Measurements from ENCODE around the gene SRSF10. TPM values are rescaled to one million over a fixed set of nuclear protein-coding genes. Genes with fewer than 3 reads are reported as not detected.
"Not testable (repeated sequence)": the region's sequence is repeated elsewhere in the genome, so short reads cannot be mapped to it uniquely, and the experiment has no call there.

Gene SRSF10
- polyA plus RNA-seq, 1 donor, result 113 TPM

DNA sequence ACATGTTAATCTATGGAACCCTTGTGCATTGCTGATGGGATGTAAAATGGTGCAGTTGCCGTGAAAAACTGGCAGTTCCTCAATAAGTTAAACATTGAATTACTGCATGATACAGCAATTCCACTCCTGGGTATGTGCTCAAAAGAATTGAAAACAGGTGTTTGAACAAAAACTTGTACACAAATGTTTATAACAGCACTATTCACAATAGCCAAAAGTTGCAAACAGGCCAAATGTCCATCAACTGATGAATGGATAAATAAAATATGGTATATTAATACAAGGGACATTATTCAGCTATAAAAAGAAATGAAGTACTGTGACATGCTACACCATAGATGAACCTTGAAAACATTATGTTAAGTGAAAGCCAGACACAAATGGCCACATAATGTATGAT, 17.7 kb upstream of the SRSF10 start:
- no peak for DNase-seq

DNA sequence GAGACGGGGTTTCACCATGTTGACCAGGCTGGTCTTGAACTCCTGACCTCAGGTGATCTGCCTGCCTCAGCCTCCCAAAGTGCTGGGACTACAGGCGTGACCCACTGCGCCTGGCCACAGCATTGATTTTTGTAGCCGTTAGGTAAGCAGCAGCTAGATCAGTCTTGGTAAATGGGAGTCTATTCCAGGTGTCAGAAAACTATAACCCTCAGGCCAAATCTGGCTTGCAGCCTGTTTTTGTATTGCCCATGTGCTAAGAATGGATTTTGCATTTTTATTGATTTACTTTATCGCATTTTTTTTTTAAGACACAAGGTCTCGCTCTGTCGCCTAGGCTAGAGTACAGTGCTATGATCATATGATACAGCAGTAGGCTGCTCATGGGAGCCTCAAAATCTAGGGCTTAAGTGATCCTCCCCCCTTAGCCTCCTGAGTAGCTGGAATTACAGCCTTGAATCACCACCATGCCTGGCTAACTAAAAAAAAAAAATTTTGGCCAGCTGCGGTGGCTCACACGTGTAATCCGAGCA, 16.6 kb upstream of the SRSF10 start:
- no peak for DNase-seq

DNA sequence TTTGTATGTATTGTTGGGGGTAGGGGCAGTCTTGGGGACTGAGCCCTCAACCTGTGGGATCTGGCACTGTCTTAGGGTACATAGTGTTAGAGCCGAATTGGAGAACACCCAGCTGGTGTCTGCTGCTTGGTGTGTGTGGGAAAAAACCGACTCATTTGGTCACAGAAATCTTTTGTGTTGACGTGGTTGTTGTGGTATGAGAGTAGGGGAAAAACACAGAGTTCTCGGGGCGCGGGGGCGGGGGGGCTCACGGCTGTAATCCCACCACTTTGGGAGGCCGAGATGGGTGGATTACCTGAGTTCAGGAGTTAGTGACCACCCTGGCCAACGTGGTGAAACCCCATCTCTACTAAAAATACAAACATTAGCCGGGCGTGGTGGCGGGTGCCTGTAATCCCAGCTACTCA, 15.3 kb upstream of the SRSF10 start:
- DNase-seq, result no peak

DNA sequence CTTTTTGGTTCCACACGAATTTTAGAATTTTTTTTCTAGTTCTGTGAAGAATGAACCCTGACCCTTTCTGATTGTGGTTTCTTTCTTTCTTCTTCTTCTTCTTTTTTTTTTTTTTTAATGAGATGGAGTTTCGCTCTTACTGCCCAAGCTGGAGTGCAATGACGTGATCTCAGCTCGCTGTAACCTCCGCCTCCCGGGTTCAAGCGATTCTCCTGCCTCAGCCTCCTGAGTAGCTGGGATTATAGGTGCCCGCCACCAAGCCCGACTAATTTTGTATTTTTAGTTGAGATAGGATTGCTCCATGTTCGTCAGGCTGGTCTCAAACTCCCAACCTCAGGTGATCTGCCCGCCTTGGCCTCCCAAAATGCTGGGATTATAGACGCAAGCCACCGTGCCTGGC, 11.9 kb upstream of the SRSF10 start:
- DNase-seq, result not testable (repeated sequence)

DNA sequence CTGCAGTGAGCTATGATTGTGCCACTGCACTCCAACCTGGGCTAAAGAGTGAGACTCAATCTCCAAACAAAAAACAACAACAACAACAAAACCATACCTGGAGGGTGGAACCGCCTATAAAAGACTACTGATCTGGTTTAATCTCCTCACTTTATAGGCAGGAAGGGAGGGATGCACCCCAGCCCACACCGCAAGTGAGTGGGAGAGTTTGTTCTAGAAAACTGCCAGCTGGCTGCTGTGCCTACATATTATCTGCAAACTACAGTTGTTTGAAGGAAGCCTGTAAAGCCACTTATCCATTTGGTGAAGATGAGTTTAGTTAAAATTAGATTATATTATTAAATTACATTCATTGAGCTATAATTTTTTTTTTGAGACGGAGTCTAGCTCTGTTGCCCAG, 9.1 kb upstream of the SRSF10 start:
- no peak for DNase-seq

DNA sequence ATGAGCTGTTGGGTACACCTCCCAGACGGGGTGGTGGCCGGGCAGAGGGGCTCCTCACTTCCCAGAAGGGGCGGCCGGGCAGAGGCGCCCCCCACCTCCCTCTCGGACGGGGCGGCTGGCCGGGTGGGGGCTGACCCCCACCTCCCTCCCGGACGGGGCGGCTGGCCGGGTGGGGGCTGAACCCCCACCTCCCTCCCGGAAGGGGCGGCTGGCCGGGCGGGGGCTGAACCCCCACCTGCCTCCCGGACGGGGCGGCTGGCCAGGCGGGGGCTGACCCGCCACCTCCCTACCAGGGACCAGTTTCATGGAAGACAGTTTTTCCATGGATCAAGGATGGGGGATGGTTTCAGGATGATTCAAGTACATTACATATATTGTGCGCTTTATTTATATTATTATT, 6.9 kb upstream of the SRSF10 start:
- not testable (repeated sequence) for DNase-seq

DNA sequence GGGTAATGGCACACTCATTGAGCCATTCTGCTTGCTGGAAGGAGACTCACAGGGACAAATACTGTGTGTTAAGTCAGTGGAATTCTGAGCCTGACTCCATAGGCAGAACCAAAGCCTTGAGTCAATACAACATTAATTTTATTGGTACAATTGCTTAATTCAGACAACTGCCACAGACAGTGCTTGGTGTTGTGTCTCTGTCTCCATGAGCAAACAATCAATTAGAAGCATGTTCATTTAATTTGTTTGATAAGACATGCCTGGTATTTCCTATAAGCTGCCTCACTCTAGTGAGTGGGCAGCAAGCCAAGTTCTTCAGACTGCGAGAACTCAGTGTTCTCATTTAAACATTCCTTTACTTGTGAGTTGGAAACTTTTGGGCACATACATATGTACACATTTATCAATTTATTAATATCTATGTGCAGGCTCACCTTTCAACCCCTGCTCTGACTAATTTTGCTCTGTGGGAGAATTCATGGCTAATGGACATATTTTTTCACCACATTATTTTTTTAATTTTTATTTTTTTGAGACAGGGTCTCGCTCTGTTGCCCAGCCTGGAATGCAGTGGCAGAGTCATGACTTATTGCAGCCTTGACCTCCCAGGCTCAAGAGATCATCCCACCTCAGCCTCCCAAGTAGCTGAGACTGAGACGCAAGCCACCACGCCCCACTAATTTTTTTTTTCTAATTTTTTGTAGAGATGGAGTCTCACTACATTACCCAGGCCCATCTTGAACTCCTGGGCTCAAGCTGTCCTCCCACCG, 4.5 kb upstream of the SRSF10 start:
- no peak for DNase-seq

DNA sequence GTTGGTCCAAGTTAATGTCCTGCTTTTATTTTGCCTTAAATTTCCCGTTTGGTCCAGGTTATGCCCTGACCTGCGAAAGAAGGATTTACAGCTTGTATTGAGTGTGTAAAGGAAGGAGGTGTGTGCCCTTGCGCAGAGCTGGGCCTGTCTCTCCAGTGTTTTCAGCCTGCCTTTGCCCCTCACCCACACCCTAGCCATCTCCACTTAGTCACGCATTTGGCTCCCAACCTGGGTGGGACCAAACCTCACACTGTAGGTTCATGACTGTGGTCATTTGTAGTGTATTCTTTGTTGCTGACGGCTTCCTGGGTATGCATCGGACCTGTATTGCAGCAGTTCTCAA, 572 bp upstream of the SRSF10 start:
- no peak for DNase-seq

DNA sequence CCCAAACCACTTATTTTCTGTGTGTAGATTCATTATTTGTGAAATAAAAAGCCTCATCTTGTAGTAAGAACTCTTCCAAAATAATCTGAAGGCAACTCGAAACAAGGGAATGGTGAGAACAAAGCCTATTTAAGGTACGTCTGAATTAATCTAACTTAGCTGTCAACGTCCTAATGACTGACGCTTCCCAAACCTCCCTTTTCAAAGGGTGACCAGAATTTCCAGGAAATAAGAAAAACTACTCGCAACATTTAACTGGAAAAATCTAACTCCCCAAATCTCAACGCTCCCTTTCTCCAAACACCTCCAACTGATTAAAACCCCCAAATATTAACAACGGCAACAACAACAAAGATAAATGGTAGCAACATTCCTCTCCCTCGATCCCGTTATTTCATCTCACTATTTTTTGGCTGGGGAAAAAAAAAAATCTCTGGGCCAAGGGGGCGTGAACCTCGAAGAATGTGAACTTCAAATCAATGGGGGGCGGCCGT, 693 bp downstream of the SRSF10 start:
- DNase-seq, result no peak

DNA sequence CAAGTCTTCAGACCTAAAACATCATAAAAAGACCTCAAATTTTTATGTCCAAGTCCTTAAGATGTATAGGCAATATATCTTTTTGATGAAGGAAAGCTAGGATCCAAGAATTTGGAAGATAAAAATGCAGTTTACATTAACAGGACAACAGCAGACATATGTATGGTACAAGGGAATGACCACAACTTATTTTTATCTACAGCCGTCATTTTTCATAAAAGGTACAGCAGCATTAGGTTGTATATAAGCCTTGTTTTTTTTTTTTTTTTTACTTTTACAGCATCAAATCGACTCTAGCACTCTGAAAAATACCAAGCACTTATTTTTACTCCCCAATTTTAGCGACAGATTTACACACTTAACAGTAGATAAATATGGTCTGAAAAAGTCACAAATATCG, 1.3 kb downstream of the SRSF10 start:
- DNase-seq, result no peak

DNA sequence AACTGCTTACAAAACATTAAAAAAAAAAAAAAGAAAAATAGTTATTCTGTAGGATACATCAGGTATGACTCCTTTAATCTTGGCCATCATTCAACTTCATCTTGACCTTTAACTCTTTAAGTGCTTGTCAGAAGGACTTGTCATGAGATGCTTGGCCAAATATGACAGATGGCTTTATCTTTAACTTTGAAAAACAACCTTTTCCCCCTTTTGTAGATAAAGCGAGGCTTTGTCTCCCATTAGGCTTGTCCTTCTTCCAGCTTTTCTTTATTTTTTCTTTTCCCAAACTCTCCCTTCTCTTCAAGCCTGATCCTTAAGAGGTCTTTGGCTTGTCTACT, 2.3 kb downstream of the SRSF10 start:
- DNase-seq, result no peak

DNA sequence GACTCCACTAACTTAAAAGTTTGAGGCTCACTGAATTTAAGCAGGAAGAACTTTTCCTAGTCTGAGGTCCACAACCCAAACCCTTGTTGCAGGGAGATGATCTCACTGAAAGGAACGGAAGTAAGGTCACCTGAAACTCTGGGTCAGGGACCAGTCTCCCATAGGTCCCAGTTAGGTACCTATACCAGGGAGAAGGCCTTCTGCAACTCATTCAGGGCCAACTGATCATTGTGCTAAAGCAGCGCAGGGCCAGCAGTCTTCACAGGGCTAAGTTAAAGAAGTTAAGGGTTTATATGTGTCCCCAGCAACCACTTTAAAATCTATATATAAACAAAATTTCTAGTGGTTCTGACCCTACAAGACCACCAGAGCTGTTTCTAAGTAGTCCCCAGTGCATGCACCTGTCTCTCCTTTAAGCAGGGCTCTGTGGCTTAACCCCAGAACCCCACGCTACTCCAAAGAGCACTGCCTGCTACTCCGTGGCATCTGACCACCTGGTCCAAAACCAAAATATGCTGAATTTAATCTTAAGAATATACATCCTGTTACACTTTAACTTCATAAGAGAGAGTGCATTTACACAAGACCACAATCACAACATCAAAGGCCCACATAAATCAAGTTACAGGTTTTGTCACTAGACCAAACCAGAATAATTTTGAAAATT, 2.8 kb downstream of the SRSF10 start:
- DNase-seq, result no peak

DNA sequence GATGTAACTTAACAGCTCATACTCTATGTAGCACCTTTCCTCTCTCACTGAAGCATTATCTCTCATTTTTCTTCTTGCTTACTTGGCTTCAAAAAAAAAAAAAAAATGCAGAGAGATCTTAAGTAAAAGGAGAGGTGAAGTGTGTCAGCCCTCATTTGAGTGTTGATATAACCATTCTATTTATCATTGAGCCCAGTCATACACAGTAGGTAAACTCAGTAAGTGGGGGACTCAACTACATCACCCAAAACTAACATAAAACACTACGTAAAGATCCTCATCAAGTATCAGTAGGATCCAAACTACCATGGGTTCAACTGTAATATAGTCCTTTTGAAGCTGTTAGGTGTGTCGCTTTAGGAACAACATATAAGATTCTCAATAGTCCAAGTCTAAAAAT, 12.3 kb downstream of the SRSF10 start:
- DNase-seq, result no peak

DNA sequence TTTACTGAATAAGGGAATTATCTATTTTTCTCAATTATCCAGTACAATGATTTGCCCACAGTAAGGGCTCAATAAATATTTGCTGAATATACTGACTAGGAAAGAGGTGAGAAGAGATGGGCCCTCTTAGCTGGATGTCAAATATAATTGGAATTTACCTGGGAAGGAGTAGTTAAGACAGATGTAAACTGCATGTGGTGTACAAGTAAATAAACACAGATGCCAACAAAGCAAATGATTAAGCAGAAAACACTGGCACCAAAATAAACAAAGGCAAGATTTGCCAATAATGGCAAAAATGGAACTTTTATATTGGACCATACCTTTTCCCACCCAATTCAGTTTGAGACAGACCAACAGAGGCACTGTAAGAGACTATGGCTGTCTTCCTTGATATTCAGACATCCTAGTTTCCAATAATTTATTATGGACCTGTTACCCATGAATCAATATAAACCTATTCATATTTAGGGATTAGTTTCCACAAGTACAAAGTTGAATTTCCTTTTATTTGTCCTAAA, 13.1 kb downstream of the SRSF10 start:
- DNase-seq, result no peak

DNA sequence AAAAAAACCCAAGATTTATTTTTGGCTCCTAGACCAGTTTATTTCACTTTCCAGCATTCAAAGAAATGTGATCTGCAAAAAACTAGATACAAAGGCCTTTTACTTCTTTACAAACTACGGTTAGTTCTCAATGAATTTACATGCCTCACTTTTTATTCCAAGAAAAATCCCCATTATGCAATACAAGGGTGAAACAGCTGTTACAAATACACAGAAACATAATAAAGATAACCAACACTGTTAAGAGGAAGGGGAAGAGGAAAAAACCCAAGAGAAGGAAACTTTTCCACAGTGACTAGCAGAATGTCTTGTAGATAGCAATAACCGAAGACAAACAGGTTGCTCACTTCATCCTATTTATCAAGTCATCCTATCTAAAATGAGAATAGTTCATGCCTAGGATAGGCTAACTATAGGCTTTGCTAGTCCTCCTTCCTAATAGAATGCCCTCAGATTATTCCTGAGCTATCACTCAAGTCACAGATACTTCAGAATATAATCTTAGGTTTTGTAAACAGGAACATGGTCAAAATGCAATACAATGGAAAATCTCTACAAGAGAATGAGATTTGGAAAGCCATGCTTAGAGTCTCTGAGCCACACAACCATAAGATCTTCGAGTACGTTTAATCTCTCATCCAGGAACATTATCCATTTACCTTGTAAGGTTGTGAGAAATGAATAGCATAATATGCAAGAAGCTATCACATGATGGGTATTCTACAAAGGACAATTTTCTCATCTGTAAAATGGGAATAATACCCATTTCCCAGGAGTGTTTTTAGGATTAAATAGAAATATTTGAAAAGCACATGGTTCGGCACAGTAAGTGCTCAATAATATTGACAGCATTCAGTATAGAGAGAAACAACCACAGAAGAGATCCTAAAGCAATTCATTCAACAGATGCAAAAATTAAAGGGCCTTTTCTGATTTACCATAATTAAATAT, 15.1 kb downstream of the SRSF10 start:
- no peak for DNase-seq

DNA sequence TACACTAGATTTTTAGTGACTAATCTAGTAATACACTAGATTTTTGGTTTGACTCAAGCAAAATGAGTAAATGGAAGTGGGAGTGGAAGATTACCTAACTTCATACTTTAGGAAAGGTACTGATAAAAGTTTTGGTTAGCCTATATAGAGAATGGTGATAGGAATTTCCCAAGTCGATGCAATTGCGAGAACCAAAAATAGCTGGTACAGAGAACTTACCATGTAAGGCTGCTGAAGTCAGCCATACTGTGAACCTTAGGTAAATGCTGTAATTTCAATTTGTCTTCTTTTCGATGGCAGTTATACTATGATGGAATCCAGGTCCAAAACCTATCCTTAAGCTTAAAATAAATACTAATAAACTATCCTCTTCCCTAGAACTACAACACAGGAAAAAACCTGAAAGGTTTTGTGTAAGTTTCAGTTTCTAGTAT, 15.9 kb downstream of the SRSF10 start:
- DNase-seq, result no peak

DNA sequence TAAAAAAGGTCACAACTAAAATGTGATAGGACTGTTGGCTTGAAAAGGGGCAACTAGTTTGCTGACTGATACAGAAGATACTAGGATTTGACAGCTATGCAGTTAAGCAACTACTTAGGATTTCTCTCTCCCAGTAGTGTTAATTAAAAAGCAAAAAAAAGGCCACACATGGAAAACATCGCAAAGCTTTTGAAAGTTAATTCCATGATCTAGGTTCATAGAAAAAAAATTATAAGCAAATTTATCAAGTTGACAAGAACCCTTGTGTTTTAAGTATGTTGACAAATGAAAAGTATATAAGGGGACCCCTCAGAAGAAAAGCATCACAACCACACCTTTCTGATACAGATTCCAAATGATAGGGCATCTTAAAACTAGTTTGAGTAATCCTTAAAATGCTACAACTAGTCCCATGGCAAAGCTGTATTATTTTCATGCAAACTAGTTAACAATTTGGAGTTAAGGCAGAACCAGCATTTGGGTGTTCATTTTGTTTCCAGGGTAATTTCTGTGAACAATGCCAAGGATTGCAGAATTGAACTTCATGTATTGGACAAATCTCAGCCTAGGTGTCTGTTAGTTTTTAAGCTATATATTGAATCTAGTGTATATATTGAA, 16.4 kb downstream of the SRSF10 start:
- DNase-seq, result no peak

DNA sequence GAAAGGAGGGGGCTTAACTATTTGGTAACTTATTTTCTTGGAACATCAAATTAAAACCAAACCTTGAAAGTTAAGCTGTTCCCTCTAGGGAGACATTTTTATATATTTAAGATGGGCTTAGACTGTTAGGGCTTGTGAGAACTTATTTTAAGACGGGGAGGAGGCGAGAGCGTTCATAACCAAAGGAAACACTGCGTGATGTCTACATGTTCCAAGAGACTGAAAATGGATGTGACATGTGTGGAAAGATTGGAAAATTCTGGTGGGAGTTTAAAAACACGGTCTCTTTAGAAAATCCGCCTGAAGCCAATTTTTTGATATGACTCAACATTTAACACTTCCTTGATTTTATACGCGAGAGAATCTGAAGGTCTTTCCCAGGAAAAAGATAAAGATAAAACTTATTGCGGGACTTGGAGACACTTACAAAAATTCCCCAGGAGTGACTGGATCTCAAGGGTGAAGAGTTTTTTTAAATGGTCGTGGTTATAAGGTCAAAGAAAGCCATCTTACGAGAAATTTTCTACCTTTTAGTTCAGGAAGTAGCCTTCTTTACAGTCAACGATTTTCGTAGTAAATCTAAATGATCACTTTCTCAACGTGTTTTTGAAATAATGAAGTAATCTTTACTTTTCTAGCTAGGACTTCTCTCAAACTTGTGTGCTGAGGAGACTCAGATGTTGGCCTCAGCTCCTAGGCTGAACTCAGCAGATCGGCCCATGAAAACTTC, 19.7 kb downstream of the SRSF10 start:
- peak; percentile 49 for DNase-seq

DNA sequence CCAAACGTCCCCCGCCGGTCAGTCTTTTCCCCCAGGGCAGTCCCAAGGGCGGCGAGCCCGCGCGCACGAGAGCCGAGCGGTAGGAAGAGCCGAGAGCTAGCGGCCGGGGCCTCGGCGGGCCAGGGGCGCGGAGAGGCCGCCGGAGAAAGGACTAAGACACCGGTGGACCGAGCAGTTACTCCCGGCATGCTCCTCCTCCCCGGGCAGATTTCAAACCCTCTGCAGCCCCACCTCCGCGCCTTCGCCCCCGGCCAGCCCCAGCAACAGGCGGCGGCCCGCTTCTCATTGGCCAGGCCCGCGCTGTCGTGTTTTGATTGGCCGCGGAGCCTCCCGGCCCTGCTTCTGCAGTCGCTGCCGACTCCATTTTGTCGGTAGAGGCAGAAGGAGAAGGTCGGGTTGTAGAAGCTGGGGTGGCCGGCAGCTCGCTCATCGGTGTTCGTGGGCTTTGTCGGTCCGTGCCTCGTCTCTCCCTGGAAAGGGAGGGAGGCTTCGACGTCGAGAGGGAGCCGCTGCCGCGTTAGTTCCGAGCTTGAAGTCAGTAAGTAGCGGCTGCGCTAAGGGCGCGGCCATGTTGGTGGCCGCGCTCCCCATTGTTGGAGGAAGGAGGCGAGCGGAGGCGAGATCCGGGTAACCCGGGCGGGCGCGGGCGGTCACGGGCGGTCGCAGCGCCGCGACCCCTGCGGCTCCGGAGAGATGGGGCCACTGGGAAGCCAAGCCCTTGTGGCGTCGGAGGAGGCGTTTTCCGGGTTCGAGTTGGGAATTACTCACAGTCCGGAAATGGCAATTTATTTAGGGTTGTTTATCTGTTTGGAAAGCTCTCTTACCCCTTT, 20.5 kb downstream of the SRSF10 start, which contains the start of gene PNRC2:
TSS of gene PNRC2 (plus strand) at position 368 of the 830 bp plus-strand sequence. CDS start 1,630 bp downstream, outside the sequence.
- DNase-seq, result peak; percentile 97

DNA sequence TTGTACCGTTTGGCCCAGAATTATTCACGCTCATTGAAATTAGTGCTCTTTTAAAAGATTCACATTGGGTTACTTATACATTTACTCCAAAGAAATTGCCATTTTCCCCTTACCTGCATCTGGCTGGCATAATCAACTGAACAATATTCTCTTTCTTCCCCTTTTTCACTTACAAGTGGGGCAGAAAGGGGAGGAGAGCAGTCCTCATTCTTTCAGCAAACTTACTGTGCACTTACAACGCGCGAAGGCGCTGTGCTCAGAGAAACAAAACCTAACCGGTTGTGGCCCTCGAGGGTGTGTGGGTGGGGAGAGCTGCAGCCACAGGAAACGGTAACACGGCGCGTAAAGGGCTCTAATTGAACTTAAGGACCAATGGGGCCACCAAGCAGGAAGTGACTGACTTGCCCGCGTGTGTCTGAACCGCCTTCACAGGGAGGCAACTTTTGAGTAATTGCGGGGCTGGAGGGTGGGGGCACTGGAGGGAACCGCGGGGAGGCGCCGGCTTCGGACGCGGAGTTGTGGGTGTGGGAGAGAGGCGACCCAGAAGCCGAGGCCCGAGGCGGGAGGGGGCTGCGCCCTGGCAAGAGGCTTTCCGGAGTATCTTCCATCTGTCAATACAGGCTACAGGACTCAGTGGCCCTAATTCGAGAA, 21.2 kb downstream of the SRSF10 start:
- peak; percentile 90 for DNase-seq
